CMK (cell line): ENCODE measurements around the gene CUX1.

ENCODE experiments used
- DNase-seq: peaks from one replicate; pipeline ENCODE4 v3.0.0-alpha.2; 2010; ENCODE audit warnings: low read depth

Gene CUX1

DNA sequence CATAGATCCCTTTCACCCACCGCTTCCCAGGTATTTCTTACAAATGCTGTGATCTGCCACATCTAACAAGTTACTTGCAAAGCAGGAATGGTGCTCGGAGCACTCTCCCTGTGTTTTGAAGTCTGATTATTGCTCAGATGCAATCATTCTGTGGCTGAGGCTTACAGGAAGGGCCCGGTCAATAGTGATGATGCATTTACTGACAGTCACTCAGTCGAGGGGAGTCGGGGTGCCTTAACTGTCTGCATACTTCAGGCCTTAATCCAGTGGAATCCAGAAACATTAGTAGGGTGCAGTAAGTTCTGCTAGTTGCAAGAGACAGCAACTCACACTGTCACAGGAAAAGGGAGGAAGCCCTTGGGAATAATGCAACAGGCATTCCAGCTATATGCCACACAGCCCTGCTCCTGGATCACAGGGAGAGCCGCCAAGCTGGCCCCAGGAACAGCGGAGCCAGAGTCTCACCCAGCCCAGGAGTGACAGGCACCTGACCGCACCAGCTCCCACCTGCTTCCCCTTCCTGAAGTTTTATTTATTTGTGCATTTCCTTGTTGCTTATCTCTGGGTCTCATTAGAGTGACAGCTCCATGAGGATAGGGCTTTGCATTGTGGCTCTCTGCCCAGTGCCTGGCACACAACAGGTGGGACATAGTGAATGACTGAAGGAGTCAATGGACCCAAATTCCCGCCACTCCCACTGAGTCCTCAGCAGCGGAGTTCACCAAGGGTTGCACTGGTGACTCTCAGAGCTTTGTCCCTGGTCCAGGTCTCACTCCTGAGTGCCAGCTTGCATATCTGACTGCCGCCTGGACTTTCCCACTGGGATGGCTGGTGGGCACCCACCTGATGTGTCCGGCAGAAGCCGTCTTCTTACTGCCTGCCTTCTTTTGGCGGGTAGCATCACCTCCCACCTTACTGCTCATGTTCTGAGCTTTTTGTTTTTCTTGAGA lies 256.8 kb downstream of the CUX1 start:
- no peak for DNase-seq

DNA sequence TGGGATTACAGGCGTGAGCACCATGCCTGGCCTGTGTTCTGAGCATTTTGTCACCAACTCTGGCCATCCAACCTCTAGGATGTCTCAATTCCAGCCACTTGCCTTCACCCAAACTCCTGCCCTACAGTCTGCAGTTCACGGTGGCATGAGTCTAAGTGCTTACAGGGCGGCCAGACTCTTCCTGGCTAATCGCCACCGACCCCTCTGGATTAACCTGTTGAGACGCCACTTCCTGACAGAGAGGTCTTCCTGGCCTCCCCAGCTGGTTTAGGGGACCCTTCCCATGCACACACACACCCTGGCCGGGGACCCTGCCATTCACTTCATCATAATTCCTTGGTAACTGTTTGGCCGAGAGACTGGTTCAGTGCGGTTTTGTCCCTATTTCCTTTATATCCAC lies 257.7 kb downstream of the CUX1 start:
- DNase-seq = no peak

DNA sequence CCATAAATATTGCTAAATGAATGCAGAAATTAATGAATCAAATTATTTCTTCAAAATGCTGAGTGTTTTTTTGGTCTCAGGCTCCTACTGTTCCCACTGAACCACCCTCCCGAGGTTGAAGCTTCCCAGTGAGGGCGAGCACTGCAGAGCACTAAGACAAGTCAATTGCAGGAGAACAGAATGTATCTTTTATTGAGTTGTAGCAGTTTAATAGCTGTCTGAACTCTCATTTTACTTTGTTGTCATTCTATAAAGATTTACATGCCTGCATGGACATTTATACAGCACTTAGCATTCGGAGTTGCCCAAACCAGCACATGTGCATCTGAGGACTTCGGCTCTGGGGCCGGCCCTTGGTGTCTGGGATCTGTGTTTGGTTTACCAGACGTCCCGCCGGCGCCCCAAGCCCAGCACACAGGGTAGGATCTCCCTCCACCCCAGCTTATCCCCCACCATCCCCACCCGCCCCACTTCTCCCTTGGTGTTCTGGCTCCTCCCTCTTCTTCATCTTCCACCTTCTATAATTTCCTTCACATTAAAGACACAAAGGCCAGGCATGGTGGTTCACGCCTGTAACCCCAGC lies 258.2 kb downstream of the CUX1 start:
- DNase-seq = no peak

DNA sequence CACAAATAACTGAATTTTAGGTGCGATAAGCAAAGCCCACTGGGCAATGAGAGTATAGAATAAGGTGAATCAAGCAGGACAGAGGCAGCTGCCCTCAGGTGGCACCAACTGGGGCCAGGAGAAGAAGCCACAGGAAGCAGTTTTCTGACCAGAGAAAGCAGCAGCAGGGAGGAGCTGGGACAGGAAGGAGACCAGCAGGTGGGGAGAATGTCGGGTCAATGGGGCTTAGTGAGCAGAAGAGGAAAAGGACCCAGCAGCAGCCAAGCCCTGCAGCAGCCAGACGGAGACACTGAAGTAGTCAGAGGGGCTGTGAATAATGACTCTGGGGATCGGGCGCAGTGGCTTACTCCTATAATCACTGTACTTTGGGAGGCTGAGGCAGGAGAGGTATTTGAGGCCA lies 259.7 kb downstream of the CUX1 start:
- peak; percentile 48 for DNase-seq

DNA sequence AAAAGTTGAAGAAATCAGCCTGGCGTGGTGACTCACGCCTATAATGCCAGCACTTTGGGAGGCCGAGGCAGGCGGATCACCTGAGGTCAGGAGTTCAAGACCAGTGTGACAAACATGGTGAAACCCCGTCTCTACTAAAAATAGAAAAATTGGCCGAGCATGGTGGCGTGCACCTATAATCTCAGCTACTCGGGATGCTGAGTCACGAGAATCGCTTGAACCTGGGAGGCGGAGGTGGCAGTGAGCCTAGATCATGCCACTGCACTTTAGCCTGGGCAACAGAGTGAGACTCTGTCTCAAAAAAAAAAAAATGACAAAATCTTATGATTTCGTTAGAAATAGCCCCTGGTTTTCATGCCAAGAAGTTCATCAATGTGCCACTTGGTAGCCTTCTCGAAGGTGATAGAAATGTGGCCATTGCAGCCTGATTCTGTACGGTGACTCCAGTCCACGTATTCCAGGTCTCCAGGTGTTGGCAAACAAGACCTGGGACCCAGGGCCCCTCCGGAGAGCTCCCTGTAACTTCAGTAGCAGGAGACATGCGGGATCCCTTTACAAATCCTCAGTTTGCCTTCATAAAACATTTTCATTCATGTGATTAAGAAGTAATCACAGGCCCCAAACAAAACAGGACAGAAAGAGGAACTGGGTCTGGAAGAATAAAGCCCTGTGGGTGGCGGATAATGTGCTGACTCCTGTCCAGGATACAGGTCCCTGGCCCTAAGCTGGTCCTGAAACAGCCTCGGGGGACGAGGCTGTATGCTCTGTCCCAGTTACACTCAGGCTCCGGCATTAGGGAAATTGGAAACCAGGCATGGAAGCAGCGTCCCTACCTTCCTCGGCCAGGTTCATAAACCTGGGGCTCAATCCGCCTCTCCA lies 262.0 kb downstream of the CUX1 start:
- no peak for DNase-seq

DNA sequence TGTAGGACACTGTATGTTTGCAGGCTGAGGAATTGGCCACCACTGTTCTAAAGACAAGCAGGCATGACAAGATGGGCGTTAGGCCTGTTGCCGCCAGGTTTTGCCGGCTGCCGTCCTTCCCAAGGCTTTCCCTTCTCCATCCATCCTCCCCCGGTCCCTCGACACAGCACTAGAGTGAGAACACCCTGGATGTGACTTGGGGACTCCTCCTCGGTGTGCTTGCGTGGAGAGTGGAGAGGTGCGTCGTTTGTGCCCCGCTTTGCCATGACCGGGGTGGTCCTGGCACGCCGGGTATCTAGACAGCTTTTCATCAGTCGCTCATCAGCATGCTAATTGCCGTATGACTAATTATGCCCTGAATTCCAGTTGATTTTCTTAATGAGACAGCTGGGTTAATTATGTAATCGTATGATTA lies 262.6 kb downstream of the CUX1 start:
- DNase-seq = no peak

DNA sequence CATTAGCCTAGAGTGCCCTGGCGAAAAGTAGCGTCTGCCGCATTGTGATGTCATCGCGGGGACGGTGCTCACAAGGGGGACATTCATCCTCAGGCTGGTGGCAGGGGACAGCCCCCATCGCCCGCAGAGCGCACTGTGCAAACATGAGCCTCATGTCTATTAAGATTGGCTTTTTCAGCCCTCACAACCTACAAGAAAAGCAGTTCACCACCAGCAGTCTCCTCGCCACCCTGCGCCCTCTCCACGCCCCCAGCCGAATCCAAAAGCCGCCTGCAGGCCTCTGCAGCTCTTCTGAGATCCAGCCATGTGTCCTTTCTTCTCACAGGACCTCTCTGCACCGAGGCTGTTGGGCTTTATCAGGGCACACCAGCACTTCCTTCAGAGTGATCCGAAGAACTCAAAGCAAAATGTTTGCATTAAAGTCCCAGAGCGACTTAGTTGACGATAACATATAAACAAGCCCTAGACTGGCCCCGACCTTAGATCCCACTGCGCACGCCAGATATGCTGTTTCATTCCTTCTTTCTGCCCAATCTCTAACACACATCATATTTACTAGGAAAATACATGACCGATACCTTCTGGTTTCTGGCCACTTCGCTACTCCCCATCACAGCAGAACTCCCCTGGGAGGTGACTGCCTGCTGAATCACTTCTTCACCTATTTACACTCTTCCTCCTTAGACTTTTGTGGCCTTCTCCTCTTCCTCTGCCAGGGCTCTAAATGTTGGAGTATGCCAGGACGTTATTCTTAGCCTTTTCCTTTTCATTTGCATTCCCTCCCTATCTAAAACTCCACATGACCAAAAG lies 263.2 kb downstream of the CUX1 start:
- DNase-seq = peak; percentile 90

DNA sequence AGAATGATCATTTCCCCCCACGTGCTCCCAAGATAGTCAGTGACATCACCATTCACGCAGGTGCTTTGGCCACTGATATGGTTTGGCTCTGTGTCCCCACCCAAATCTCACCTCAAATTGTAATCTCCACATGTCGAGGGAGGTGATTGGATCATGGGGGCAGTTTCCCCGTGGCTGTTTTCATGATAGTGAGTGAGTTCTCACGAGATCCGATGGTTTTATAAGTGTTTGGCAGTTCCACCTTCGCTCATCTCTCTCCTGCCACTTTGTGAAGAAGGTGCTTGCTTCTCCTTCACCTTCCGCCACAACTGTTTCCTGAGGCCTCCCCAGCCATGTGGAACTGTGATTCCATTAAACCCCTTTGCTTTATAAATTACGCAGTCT lies 263.8 kb downstream of the CUX1 start:
- DNase-seq = no peak

DNA sequence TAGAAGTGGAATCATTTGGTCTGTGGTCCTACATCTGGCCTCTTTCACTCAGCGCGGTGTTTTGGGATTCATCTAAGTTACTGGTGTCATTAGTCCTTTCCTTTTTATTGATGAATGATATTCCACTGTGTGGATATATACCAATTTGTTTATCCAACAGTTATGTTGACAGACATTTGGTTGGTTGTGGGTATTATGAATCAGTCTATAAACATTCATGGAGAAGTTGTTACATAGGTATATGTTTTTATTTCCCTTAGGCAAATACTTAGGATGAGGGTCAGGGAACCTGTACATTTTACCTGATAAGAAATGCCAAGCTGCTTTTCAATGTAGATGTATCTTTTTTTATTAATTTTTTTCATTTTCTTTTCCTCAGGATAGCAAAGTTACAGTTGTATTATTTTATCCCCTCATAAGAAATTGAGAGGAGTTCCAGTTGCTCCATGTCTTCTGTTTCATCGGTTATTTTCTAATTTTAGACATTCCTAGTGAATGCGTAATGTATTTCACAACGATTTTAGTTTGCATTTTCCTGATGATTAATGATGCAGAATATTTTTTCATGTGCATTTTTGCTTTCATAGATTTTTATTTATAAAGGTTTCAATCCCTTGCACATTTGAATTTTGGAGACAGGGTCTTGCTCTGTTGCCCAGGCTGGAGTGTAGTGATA lies 265.4 kb downstream of the CUX1 start:
- DNase-seq = no peak

DNA sequence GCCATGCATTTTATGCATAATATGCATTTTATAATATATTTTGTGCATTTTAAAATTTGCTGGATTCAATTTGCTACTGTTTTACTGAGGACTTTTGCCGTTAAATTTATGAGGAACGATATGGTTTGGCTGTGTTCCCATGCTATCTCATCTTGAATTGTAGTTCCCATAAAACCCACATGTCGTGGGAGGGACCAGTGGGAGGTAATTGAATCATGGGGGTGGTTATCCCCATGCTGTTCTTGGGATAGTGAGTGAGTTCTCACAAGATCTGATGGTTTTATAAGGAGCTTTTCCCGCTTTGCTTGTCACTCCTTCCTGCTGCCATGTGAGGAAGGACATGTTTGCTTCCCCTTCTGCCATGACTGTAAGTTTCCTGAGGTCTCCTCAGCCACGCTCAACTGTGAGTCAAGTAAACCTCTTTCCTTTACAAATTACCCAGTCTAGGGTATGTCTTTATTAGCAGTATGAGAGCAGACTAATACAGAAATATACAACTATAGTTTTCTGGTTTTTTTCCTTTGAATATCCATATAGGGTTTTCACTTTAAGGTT lies 267.9 kb downstream of the CUX1 start:
- peak; percentile 15 for DNase-seq

DNA sequence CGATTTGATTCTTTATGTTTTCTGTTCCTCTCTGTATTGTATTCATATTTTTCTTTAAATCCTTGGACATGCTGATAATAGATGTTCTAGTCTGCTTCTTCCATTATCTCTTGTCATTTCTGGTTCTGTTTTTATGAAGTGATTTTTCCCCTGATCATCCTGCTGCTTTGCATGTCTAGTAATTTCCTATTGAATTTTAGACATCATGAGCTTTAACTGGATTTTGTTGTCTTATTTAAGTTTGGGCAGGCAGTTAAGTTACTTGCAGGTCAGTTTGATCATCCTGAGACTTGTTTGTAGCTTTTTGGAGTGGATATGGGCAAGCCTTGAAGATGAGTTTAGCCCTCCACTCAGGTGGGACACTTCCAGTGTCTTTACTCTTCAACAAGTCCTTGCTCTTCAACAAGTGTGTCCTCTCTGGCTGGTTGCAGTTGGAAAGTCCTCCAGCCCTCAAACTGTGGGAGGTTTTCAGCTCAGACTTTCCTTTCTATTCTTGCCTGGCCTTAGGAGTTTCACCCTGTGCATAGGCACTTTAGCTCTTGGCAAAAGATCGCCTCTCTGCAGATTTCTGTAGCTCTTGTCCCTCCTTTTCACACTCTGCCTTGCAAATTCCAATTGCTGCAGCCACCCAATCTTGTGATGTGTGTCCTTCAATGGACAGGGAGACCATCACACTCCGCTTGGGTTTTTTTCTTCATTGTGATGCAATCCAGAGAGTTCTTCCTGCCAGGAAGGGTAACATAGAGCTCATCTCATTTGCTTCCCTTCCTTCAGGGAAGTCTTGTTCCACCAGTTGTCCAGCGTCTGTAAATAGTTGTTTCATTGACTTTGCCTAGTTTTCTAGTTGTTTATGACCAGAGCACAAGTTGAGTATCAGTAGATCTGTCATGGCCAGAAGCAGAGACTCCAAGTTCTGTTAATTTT lies 272.0 kb downstream of the CUX1 start:
- no peak for DNase-seq

DNA sequence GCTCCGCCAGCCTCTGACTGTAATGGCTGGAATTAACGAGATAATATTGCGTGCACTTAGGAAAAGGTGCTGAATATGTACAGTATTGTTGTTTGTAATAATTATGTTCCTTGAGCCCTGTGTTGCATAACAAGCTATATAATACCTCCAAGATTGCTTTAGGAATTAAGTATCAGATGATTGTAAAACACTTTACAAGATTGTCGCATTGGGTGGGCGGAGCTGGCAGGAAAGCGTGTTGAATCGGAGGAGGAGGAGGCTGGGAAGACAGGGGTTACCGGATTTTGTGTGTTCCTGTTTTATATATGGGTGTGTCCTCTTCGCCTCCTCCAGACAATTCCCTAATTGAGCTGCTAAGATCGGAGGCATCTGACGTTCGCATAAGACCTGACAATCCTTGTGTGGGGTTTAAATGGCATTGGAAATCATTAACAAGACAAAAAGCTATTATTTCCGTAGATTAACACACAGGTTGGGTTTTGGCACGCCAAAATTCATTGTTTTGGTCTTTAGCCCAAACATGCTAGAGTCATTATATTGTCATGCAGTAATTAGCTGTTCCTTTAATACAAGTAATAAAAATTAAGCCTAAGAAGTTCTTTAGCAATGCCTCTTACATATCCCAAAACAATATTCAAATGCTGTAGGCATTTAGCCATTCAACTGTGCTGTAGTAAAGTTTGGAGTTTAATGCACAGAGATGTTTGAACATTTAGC lies 276.3 kb downstream of the CUX1 start:
- DNase-seq = no peak

DNA sequence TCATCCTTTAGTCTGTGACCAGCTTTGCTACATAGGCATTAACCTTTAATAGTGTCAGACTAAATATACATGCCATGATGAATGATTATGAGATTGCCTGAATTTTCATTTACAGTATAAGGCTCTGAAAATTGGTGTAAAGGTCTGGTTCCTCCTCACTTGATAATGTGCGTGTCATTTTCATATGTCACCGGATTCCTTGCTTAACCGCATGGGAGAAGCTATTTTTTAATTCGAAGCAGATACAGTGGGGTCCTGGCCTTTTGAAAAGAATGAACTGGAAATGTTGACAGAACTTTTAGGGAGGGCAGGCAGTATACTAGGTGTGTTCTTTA lies 276.9 kb downstream of the CUX1 start:
- DNase-seq = no peak

DNA sequence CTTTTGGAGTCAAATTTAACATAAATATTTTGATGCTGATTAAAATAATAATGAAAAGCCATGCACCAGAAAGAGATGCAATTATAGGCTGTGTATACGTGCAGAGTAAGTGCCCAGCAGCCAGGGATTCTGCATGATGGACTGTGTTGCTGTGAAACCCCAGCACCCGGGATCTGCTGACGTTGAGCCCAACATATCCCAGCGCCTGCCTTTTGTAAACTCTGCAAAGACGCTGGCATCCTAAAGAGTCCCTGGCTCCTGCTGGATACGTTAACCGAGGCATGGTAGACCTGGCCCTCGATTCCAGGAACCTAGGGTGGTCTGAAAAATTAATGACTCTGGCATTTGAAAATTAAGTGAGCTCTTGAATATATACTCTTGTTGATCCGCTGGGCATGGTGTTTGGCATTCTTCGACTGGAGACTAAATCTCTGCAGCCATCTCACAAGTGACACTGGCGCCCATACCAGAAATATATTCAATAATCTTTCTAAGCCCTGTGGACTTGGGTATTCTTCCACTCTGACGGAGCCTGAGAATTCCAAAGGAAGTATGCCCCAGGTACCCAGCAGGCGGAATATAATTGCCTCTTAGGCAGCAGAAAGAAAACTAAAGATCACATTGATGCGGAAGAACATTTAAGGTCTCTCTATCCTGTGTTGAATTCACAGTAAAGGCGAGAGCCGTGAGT lies 278.0 kb downstream of the CUX1 start:
- DNase-seq = no peak

DNA sequence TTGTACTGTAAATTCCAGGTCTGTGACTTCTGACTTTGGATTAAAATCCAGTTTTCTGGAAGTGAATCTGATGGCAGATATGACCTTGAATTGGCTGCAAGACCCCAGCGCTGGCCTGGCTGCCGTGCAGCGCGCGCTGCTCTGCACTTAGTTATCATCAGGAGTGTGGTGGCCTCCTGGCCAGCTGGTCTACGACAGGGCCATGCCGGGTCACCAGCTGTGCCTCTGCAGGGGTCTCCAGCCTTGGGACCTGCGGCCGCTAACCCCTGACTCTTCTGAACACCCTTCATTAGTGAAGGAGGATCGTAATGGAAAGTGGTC lies 278.5 kb downstream of the CUX1 start:
- DNase-seq = no peak

DNA sequence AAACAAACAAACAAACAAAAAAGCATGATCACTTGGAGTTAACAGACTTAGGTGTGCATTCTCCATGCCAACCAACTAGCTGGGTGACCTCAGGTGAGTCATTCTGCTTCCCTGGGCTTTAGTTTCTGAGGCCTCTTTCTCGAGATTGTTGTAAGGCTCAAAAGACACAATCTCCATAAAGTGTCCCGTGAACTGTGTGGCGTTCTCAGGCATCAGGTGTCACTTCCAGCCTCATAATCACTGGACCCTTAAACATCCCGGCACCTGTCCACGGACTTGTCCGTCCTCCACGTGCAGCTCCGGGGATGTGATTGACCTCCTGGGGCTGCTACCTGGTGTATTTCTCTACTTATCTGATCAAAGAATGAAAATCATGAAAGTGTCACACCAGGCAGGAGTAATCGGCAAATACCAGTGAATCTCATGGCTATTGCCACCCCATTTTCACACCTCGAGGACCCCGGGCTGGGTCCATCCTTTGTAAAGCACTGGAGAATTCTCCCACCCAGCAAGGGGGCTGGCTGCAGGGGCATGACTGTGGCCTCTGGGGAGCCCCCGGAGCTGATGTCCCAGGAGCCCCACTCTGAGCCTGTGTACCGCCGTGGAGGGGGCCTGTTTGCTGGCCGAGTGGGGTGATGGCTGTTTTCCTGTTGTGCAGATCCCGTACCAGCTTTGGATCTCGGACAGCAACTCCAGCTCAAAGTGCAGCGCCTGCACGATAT lies 279.4 kb downstream of the CUX1 start:
- no peak for DNase-seq

DNA sequence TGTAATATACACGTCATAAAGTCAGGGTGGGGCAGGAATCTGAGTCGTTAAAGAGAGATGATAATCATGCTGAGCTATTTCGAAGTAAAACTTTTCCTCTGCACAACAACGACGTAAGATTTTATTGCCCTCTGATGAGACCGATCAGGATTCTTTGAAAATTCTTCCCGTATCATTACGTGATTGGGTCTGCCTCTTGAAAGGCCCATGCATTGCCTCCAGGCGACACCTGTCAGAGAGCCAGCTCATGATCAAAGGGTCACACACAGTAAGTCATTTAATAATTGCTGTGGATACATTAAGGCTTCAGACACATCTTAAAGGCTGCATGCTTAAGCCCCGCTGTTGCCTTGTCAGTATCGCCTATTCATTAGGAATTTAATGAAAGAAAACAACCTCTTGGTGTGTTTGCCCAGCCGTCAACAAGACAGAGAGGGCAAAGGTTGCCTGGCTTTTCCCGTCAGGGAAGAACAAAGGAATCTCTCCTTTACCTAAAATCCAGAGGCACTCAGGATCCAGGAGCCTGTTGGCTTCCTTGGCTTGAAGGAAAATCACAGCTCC lies 280.3 kb downstream of the CUX1 start:
- DNase-seq = no peak

DNA sequence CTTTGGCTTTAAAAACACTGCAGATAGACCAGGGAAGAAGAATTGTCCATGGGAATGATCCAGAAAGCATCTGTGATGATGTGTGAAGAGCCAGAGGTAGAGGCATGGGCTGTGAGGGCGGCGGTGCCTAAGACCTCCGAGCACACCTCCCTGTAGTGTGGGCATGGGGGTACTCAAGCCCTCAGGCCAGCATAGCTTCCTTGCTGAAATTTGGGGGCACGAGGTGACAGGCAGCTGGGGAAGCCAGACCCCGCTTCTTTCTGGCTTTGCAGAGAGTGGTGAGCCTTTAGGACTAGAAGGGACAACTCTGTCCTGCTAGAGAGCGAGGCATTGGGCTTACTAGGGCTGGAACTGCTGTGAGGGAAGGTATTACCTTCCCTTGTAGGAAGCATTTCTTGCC lies 281.6 kb downstream of the CUX1 start:
- no peak for DNase-seq
